ENCODE measurements around the gene ADRA1B.

DNA sequence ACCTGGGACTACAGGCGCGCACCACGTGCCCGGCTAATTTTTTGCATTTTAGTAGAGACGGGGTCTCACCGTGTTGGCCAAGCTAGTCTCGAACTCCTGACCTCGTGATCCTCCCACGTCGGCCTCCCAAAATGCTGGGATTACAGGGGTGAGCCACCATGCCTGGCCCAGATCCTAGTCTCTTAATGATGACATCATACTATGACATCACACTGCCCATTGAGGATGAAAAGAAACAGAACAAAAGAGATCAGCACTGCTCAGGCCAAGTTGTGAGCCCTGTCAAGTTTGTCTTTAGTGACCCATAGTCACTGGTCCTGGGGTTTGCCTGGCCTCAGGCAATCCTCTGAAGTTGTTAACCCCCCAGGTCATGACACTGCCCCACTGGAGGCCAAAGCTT, 21.3 kb downstream of the ADRA1B start:
- TF ChIP-seq EZH2 (IDR thresholded peaks at IDR 0.05; ENCODE audit: low read length, unreplicated experiment) (no peak), CTCF (conservative IDR thresholded peaks at IDR 0.05; ENCODE audit: low read depth, low read length) (no peak), EZH2phosphoT487 (IDR thresholded peaks at IDR 0.05; ENCODE audit: borderline replicate concordance, low read length) (no peak)
